ENCODE results near the gene MYMX. TPM values are rescaled to one million over a fixed set of nuclear protein-coding genes. Genes with fewer than 3 reads are reported as not detected.

MYMX gene
- total and polyA plus RNA-seq, 2 of the 13 experiments (the other 11 are each of a cell fraction or from before 2014, with no cell fraction given) = not detected

DNA sequence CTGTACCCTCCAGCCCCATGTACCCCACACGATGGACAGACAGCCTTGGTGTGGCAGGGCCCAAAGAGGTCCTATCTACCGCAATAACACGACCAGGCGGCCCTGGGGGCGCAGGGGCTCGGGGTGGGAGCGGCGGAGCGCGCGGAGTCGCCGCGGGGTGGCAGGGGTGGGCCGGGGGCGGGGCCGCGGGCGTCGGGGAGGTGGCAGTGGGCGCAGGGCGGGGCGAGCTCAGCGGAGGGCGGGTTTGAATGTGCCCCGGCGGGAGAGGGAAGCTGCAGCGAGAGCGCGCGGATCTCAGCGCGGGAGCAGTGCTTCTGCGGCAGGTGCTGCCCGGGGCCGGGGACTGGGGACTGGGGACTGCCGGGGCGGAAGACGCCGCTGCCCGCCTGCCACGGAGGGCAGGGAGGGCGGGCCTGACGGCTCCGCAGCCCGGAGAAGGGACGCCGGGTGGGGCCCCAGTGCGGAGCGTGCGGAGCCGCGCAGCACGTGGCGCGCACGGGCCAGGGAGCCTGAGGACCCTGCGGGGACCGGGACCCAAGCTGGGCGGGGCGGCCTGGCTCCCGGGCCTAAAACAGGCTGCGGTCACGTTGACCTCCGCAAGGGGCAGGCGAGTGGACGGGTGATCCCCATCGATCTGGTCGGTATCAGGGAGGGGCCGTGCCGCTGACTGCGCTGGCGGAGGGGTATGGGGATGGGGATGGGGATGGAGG lies 6.7 kb downstream of the MYMX start, which contains the start of gene SLC29A1 (continued):
- TF ChIP-seq, protein P1, sequence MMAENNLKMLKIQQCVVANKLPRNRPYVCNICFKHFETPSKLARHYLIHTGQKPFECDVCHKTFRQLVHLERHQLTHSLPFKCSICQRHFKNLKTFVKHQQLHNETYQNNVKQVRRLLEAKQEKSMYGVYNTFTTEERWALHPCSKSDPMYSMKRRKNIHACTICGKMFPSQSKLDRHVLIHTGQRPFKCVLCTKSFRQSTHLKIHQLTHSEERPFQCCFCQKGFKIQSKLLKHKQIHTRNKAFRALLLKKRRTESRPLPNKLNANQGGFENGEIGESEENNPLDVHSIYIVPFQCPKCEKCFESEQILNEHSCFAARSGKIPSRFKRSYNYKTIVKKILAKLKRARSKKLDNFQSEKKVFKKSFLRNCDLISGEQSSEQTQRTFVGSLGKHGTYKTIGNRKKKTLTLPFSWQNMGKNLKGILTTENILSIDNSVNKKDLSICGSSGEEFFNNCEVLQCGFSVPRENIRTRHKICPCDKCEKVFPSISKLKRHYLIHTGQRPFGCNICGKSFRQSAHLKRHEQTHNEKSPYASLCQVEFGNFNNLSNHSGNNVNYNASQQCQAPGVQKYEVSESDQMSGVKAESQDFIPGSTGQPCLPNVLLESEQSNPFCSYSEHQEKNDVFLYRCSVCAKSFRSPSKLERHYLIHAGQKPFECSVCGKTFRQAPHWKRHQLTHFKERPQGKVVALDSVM (CRISPR knock-in tag; IDR thresholded peaks at IDR 0.05) = peak; percentile 47
- peak; percentile 93; the same call in 1 of the 2 replicates for TF ChIP-seq ZNF616 (CRISPR knock-in tag; IDR thresholded peaks at IDR 0.05; ENCODE audit: low read depth)
- TF ChIP-seq, protein P2, sequence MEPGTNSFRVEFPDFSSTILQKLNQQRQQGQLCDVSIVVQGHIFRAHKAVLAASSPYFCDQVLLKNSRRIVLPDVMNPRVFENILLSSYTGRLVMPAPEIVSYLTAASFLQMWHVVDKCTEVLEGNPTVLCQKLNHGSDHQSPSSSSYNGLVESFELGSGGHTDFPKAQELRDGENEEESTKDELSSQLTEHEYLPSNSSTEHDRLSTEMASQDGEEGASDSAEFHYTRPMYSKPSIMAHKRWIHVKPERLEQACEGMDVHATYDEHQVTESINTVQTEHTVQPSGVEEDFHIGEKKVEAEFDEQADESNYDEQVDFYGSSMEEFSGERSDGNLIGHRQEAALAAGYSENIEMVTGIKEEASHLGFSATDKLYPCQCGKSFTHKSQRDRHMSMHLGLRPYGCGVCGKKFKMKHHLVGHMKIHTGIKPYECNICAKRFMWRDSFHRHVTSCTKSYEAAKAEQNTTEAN (CRISPR knock-in tag; conservative IDR thresholded peaks at IDR 0.05) = peak; percentile 91; the same call in 1 of the 2 replicates
- TF ChIP-seq, protein P3, sequence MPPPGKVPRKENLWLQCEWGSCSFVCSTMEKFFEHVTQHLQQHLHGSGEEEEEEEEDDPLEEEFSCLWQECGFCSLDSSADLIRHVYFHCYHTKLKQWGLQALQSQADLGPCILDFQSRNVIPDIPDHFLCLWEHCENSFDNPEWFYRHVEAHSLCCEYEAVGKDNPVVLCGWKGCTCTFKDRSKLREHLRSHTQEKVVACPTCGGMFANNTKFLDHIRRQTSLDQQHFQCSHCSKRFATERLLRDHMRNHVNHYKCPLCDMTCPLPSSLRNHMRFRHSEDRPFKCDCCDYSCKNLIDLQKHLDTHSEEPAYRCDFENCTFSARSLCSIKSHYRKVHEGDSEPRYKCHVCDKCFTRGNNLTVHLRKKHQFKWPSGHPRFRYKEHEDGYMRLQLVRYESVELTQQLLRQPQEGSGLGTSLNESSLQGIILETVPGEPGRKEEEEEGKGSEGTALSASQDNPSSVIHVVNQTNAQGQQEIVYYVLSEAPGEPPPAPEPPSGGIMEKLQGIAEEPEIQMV (CRISPR knock-in tag; IDR thresholded peaks at IDR 0.05; ENCODE audit: low read depth) = no peak; the same call in none of the 2 replicates
- TF ChIP-seq, protein P4, sequence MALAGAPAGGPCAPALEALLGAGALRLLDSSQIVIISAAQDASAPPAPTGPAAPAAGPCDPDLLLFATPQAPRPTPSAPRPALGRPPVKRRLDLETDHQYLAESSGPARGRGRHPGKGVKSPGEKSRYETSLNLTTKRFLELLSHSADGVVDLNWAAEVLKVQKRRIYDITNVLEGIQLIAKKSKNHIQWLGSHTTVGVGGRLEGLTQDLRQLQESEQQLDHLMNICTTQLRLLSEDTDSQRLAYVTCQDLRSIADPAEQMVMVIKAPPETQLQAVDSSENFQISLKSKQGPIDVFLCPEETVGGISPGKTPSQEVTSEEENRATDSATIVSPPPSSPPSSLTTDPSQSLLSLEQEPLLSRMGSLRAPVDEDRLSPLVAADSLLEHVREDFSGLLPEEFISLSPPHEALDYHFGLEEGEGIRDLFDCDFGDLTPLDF (CRISPR knock-in tag; IDR thresholded peaks at IDR 0.05) = peak; percentile 63; the same call in 1 of the 2 replicates
- no peak for TF ChIP-seq TBP (CRISPR knock-in tag; IDR thresholded peaks at IDR 0.05)
- TF ChIP-seq ZNF549 (CRISPR knock-in tag; IDR thresholded peaks at IDR 0.05) = peak; percentile 73; the same call in 1 of the 2 replicates
- TF ChIP-seq, protein P5, sequence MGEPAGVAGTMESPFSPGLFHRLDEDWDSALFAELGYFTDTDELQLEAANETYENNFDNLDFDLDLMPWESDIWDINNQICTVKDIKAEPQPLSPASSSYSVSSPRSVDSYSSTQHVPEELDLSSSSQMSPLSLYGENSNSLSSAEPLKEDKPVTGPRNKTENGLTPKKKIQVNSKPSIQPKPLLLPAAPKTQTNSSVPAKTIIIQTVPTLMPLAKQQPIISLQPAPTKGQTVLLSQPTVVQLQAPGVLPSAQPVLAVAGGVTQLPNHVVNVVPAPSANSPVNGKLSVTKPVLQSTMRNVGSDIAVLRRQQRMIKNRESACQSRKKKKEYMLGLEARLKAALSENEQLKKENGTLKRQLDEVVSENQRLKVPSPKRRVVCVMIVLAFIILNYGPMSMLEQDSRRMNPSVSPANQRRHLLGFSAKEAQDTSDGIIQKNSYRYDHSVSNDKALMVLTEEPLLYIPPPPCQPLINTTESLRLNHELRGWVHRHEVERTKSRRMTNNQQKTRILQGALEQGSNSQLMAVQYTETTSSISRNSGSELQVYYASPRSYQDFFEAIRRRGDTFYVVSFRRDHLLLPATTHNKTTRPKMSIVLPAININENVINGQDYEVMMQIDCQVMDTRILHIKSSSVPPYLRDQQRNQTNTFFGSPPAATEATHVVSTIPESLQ (CRISPR knock-in tag; conservative IDR thresholded peaks at IDR 0.05) = no peak
- TF ChIP-seq SRSF1 (optimal IDR thresholded peaks at IDR 0.05; ENCODE audit: low read depth, low read length) = no peak
- TF ChIP-seq HNRNPH1 (optimal IDR thresholded peaks at IDR 0.05; ENCODE audit: low read depth, low read length) = no peak
- peak; percentile 11; the same call in 1 of the 3 replicates for TF ChIP-seq MXI1 (IDR thresholded peaks at IDR 0.05; ENCODE audit: borderline replicate concordance, low read depth, low read length)
- TF ChIP-seq FOXM1 (CRISPR knock-in tag; IDR thresholded peaks at IDR 0.05) = no peak
- no peak for TF ChIP-seq ZMYM2 (CRISPR knock-in tag; IDR thresholded peaks at IDR 0.05)
- TF ChIP-seq ZNF615 (CRISPR knock-in tag; IDR thresholded peaks at IDR 0.05; ENCODE audit: borderline replicate concordance) = no peak
- TF ChIP-seq, protein P6, sequence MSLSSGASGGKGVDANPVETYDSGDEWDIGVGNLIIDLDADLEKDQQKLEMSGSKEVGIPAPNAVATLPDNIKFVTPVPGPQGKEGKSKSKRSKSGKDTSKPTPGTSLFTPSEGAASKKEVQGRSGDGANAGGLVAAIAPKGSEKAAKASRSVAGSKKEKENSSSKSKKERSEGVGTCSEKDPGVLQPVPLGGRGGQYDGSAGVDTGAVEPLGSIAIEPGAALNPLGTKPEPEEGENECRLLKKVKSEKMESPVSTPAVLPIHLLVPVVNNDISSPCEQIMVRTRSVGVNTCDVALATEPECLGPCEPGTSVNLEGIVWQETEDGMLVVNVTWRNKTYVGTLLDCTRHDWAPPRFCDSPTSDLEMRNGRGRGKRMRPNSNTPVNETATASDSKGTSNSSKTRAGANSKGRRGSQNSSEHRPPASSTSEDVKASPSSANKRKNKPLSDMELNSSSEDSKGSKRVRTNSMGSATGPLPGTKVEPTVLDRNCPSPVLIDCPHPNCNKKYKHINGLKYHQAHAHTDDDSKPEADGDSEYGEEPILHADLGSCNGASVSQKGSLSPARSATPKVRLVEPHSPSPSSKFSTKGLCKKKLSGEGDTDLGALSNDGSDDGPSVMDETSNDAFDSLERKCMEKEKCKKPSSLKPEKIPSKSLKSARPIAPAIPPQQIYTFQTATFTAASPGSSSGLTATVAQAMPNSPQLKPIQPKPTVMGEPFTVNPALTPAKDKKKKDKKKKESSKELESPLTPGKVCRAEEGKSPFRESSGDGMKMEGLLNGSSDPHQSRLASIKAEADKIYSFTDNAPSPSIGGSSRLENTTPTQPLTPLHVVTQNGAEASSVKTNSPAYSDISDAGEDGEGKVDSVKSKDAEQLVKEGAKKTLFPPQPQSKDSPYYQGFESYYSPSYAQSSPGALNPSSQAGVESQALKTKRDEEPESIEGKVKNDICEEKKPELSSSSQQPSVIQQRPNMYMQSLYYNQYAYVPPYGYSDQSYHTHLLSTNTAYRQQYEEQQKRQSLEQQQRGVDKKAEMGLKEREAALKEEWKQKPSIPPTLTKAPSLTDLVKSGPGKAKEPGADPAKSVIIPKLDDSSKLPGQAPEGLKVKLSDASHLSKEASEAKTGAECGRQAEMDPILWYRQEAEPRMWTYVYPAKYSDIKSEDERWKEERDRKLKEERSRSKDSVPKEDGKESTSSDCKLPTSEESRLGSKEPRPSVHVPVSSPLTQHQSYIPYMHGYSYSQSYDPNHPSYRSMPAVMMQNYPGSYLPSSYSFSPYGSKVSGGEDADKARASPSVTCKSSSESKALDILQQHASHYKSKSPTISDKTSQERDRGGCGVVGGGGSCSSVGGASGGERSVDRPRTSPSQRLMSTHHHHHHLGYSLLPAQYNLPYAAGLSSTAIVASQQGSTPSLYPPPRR (CRISPR knock-in tag; IDR thresholded peaks at IDR 0.05; ENCODE audit: borderline replicate concordance) = peak; percentile 42; the same call in 1 of the 2 replicates
